Measurements from ENCODE around the gene UBD.

DNA sequence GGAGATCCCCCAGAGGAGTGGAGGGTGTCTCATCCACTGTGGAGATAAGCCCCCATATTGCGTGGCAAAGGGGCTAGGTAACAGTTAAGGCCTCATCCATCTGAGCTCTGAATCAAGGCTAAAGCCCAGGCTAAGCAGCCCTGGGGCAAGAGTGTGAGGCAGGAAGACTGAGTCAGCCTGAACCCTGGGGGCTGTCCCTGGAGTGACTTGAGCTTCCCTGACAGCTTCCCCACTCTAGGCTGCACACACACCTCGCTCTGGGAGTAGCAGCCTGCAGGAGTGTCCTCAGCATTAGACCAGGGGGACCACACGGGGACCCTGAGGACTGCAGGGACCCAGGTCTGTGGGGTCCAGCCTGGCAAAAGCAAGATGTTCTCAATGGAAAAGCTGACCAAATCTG is 27.9 kb downstream of the UBD start:
- TF ChIP-seq, protein P1, sequence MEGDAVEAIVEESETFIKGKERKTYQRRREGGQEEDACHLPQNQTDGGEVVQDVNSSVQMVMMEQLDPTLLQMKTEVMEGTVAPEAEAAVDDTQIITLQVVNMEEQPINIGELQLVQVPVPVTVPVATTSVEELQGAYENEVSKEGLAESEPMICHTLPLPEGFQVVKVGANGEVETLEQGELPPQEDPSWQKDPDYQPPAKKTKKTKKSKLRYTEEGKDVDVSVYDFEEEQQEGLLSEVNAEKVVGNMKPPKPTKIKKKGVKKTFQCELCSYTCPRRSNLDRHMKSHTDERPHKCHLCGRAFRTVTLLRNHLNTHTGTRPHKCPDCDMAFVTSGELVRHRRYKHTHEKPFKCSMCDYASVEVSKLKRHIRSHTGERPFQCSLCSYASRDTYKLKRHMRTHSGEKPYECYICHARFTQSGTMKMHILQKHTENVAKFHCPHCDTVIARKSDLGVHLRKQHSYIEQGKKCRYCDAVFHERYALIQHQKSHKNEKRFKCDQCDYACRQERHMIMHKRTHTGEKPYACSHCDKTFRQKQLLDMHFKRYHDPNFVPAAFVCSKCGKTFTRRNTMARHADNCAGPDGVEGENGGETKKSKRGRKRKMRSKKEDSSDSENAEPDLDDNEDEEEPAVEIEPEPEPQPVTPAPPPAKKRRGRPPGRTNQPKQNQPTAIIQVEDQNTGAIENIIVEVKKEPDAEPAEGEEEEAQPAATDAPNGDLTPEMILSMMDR (conservative IDR thresholded peaks at IDR 0.05): no peak
- no peak for TF ChIP-seq EZH2 (IDR thresholded peaks at IDR 0.05; ENCODE audit: low read depth)
